ENCODE results near the gene AGPAT4.

DNA sequence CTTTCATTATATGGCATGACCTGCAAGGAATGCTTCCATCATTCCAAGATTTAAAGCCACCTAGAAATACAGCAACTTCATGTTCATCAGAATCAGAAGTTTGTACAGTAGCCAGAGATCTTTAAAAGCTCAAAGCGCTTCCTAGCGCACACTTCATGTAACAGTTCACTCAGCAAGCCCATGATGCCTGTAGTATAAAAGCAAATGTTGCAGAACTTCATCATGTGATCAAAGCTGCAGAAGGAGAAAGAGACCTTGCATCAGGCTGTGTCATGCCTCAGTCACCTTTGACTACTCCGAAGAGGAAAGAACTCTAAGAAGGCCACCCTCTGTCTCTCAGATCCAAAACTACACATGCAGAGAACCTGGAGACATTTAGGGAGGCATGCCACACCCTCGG lies 78.5 kb downstream of the AGPAT4 start:
- TF ChIP-seq EZH2 (IDR thresholded peaks at IDR 0.05; ENCODE audit: insufficient read depth, poor library complexity, severe bottlenecking) (no peak), EZH2phosphoT487 (IDR thresholded peaks at IDR 0.05; ENCODE audit: insufficient read depth, low read depth) (no peak)

All from GM23248 (cell line).